Measurements from ENCODE around the gene ADAMTS2.

ADAMTS2 gene

DNA sequence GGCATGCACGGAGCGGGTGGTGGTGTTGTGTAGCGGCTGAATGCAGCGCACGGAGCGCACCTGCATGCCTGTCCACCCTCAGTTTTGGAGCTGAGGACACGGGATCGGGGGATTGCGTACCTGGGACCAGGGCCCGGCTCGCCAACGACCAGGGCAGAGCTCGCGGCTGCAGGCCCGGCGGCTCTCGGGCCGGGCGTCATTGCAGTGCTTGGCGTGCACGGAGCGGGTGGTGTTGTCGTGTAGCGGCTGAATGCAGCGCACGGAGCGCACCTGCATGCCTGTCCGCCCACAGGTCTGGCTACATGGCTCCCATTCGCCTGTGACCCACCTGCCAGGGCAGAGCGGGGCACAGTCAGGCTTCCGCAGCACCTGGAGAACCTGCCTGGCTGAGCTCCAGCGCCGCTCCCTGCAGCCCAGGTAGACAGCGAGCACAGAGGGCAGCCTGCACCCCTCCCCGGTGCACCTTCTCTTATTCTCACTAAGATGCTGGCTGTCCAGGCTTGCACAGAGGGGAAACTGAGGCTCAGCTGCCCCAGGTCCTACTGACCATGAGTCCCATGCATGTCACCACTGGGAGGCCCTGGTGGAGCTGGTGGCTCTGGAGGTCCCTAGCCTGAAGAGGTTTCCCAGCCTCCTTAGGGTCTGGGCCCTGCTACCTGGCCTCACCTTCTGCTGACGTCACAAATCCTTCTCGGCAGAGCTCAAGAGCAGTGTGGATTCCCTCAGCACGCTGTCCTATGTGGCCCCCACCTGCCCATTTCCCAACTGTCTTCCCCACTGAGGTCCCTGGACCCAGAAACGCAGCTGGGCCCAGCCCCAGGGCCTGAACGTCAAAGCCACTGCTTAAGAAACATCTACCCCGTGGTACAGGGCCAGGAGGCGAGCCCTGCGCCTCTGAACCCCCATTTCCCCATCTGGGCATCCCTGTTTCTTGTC is 220.1 kb downstream of the ADAMTS2 start:
- DNase-seq, result no peak
- in situ Hi-C loops (cut with HindIII; ENCODE audit: low pct_ligation_motif_present, low pct_unique_long_range_greater_than_20kb, low sequenced_read_pairs), result no loop called here

DNA sequence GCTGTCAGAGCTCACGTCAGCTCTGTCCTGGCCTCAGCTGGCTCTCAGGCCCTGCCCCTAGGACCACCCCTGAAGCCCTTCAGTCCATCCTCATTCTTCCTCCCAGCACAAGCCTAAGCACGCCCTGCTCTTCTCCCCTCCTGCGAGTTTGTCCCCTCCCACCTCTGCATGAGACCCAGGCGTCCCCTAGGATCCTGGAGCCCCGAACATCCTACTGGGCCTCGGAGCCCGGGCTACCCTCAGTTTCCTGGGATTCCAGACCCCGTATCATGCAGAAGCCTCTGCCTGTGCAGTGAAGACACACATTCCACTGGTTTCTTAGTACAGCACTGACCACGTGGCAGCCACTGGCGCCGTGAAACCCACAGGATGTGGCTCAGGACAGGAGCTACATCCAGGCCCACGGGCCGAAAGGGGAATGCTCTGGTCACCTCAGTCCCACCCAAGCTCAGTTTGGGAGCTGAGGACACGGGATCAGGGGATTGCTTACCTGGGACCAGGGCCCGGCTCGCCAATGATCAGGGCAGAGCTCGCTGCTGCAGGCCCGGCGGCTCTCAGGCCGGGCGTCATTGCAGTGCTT is 220.9 kb downstream of the ADAMTS2 start:
- DNase-seq, result no peak
- in situ Hi-C loops (cut with HindIII; ENCODE audit: low pct_ligation_motif_present, low pct_unique_long_range_greater_than_20kb, low sequenced_read_pairs), result no loop called here

DNA sequence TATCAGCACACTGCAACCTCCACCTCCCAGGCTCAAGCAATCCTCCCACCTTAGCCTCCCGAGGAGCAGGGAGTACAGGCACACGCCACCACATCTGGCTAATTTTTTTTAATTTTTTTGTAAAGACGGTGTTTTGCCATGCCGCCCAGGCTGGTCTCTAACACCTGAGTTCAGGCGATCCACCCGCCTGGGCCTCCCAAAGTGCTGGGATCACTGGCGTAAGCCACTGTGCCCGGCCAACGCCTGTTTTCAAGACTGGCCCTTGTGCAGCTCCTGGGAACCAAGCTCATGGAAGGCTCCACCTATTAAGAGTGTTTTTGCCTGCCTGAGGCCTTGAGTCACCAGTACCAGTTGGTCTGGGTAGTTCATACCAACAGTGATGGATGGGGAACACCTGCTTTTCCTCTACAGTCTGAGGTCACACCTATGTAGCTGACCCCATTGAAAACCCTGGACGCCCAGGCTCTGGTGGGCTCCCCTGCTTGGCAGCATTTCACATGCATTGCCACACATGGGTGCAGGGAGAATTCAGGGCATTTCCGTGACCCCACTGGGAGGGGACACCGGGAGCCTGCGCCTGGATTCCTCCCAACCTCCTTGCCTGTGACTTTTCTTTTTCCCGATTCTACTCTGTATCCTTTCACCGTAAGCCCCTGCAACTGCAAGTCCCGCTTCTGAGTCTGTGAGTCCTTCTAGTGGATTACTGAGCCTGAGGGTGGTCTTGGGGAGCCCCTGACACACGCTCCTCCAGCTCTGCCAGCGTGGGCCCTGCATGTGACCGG is 221.6 kb downstream of the ADAMTS2 start:
- no peak for DNase-seq
- in situ Hi-C loops (cut with HindIII; ENCODE audit: low pct_ligation_motif_present, low pct_unique_long_range_greater_than_20kb, low sequenced_read_pairs), result no loop called here

DNA sequence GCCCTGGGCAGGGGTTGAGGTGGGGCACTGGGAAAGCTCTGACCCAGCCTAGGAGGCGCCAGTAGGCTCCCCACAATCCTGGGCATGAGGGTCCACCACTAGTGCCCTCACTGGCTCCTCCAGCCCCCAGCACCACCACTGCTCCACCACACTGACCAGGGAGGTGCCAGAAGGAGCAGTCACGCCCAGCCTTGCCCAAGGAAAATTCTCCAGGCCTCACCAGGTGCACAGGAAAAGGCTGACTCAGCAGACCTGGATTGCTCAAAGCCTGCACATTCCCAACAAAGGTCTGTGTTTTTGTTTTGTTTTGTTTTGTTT is 222.2 kb downstream of the ADAMTS2 start:
- in situ Hi-C loops (cut with HindIII; ENCODE audit: low pct_ligation_motif_present, low pct_unique_long_range_greater_than_20kb, low sequenced_read_pairs), result no loop called here
- DNase-seq, result no peak

GRCh38 chr5:179122411-179123108 is 222.7 kb downstream of the ADAMTS2 start:
- in situ Hi-C loops (cut with HindIII; ENCODE audit: low pct_ligation_motif_present, low pct_unique_long_range_greater_than_20kb, low sequenced_read_pairs), result no loop called here
- no peak for DNase-seq

GRCh38 chr5:179121667-179122111 is 223.6 kb downstream of the ADAMTS2 start:
- DNase-seq, result no peak
- in situ Hi-C loops (cut with HindIII; ENCODE audit: low pct_ligation_motif_present, low pct_unique_long_range_greater_than_20kb, low sequenced_read_pairs), result no loop called here

DNA sequence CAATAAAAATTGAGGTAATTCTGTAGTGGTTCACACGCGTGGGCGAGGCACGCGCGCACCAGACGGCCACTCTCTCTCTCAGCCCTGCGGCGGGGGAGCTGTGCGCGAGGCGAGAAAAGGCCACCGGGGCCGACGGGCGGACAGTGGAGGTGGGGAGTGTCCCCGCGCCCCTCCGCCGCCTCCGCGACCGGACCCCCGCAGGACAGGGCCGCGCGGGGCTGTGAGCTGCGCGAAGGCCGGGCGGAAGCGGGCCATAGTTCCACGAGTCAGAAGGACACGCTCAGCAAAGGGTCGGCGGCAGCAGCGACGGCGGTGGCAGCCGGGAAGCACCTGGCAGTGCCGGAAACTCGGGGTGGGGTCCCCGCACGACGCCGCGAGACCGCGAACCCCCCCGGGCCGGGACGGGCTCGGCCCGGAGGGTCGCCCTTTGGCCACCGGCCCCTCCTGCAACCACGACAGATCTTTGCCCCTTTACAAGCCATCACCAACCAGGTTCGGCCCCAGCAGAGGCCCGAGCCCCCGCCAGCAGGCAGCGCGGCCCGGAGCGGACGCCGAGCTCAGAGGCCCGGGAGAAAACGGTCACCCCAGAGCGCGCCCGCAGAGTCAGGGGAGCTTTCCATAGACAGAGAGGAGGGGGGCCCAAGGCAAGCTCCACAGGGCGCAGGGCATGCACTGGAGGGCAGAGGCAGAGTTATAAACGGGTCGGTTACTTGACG is 224.2 kb downstream of the ADAMTS2 start:
- in situ Hi-C loops (cut with HindIII; ENCODE audit: low pct_ligation_motif_present, low pct_unique_long_range_greater_than_20kb, low sequenced_read_pairs), result no loop called here
- no peak for DNase-seq

- in situ Hi-C loops (cut with HindIII; ENCODE audit: low pct_ligation_motif_present, low pct_unique_long_range_greater_than_20kb, low sequenced_read_pairs), result no loop called here
- DNase-seq, result no peak
Observed at GRCh38 chr5:179120421-179120861, 224.8 kb downstream of the ADAMTS2 start.

- in situ Hi-C loops (cut with HindIII; ENCODE audit: low pct_ligation_motif_present, low pct_unique_long_range_greater_than_20kb, low sequenced_read_pairs), result no loop called here
Observed at GRCh38 chr5:179119415-179120170, 225.7 kb downstream of the ADAMTS2 start.

GRCh38 chr5:179118756-179119414 is 226.4 kb downstream of the ADAMTS2 start:
- DNase-seq, result no peak
- in situ Hi-C loops (cut with HindIII; ENCODE audit: low pct_ligation_motif_present, low pct_unique_long_range_greater_than_20kb, low sequenced_read_pairs), result no loop called here

More at GRCh38 chr5:179119415-179120170, 225.7 kb downstream of the ADAMTS2 start:
- no peak for DNase-seq

DNA sequence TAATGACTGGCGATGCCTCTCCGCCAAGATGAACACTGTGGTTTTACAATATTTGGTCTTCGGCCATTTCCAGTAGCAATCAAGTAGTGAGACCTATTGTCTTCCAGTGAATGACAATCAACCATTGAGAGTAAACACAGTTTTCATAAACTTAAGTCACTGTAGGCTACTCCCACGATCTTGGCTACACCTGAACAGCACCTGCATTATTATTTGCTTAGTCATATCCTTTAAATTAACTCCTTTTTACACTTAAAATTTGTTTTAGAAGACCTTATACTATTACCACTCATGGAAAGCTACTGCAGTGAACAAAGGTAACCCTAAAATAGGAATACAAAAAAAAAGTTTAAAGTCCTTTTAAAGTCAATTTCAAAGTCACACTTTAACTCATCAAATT is 226.9 kb downstream of the ADAMTS2 start:
- no peak for DNase-seq
- in situ Hi-C loops (cut with HindIII; ENCODE audit: low pct_ligation_motif_present, low pct_unique_long_range_greater_than_20kb, low sequenced_read_pairs), result no loop called here

- DNase-seq, result no peak
- in situ Hi-C loops (cut with HindIII; ENCODE audit: low pct_ligation_motif_present, low pct_unique_long_range_greater_than_20kb, low sequenced_read_pairs), result no loop called here
Observed at GRCh38 chr5:179115845-179116524, 229.3 kb downstream of the ADAMTS2 start.

DNA sequence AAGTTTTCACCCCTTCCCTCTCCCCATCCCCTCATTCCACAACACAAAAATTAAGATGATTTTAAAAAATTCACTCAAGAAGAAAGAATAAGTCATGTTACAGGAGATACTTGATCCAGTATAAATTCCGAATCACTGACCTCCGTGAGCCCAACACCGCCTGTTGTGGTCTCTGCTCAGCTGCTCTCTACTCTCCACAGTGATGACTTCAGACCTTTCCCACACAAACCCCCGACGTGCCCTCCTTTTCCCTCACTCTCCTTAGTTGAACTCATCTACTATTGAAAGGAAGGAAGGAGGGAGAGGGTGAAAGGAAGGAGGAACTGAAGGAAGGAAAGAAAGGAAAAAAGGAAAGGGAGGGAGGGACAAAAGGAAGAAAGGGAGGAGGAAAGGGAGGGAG is 230.0 kb downstream of the ADAMTS2 start:
- no peak for DNase-seq
- in situ Hi-C loops (cut with HindIII; ENCODE audit: low pct_ligation_motif_present, low pct_unique_long_range_greater_than_20kb, low sequenced_read_pairs), result no loop called here

DNA sequence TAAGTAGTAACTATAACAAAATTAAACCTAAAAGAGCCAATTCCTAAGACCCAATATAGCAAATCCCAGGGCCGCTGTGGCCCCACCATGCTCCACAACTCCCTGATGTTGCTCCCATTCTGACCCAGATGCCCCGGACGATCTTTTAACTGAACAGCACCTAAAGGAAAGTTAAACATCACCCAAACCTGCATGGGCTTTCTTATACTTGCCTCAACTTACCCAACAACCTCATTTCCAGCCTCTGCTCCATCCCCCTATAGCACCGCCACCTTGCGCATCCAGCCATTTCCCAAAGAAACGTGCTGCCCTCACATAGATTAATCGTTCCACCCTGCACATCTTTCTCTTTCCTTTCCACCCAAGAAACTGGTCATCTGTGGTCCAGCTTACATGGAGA is 230.5 kb downstream of the ADAMTS2 start:
- DNase-seq, result no peak

GRCh38 chr5:179113945-179114641 is 231.2 kb downstream of the ADAMTS2 start:
- no peak for DNase-seq
- in situ Hi-C loops (cut with HindIII; ENCODE audit: low pct_ligation_motif_present, low pct_unique_long_range_greater_than_20kb, low sequenced_read_pairs), result no loop called here

More for the DNA sequence above, 230.5 kb downstream of the ADAMTS2 start:
- in situ Hi-C loops (cut with HindIII; ENCODE audit: low pct_ligation_motif_present, low pct_unique_long_range_greater_than_20kb, low sequenced_read_pairs), result no loop called here

DNA sequence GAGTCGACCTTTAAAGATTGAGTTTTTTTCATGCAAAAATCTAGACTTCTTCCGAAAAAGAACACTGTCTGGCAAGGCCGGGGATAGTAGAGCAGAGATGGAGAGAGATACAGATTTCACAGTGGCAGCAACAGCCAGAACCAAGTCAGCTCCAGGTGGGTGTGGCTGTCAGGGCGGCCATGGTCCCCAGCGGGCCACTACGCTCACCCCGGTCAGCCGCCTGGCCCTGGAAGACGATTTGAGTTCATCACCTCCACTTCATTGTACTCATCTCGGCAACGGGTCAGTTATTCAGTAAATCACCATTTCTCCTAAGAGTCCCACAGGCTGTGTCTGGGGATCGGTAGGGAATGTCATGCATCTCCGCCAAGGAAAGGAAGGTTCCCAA is 232.1 kb downstream of the ADAMTS2 start:
- no peak for DNase-seq
- in situ Hi-C loops (cut with HindIII; ENCODE audit: low pct_ligation_motif_present, low pct_unique_long_range_greater_than_20kb, low sequenced_read_pairs), result no loop called here

Measured in ACHN (cell line).